ENCODE results near the gene KIF1B.
"Not testable (repeated sequence)": the region's sequence is repeated elsewhere in the genome, so short reads cannot be mapped to it uniquely, and the experiment has no call there.

KIF1B gene

DNA sequence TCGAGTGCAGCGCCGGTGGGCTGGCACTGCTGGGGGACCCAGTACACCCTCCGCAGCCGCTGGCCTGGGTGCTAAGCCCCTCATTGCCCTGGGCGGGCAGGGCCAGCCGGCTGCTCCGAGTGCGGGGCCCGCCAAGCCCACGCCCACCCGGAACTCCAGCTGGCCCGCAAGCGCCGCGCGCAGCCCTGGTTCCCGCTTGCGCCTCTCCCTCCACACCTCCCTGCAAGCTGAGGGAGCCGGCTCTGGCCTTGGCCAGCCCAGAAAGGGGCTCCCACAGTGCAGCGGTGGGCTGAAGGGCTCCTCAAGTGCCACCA is 216.1 kb downstream of the KIF1B start:
- DNase-seq (ENCODE audit: low read depth in 3 of 3) = not testable (repeated sequence)

DNA sequence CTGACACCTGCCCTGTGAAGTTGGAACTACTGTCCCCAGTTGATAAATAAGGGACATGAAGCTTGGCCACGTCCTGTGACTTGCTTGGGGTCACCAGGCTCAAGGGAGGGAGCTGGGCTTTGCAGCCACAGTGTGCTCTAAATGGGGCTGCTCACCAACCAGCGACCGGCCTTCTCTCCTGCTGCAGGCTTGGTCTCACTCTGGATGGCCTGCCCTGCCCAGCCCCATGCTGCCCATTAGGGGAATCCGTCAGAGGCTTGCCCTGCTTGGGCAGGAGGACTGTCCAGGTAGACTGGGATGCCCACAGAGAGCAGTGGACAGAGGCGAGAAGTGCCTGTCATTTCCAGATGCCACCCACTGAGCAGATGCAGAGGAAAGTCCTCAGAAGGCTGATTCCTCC is 218.6 kb downstream of the KIF1B start:
- no peak for DNase-seq (ENCODE audit: low read depth in 3 of 3)

DNA sequence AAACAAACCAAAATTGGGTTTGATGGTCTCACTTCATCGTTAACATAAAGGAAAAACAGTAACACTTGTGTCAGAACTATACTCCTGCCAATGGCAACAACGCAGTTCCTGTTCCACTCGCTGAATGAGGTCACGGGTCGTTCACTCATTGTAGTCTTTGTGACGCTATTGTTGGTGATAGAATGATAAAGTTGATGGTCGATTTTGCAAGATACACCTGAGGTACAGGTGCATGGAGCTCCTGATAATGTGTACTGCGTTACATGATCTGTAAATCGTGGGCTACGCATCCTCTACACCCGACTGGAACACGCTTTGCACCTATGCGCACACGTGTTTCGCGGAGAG is 219.5 kb downstream of the KIF1B start:
- peak in 1 of 3 donors; percentile 38 for DNase-seq (ENCODE audit: low read depth in 3 of 3)

DNA sequence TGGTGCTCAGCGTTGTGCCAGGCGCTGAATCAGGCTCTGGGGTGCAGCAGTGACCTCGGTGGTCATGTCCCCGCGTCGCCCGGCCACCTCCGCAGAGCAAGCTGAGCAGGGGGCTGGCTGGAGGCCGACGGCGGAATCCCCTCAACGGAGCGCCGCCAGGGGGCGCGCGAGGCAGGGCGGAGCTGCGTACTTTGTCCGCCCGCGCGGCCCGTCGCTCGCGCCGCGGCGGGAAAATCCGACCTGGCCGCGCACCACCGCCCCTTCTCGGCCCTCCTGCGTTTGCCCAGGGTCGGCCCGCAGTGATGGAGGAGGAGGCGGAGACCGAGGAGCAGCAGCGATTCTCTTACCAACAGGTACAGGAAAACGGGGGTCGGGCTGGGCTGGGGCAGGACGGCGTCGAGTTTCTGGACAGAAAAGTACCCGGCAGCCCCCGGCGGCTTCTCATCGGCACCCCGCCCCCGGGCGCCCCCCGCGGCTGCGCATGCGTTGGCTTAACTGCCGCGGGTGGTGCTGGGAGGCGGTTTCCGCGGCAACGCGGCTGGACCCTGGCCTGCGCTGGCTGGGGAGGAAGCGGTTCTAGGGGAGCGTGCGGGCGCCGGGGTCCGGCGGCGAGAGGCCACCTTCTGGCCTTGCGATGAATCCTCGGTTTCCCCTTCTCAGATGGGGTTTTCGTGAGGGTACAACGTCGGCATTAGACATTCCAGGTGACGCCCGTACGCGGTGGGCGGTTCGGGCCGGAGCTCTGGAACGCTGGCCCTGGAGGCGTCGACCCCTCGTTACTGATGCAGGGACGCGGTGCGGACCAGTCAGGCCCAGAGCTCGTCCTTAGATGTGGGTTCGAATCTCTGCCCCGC is 220.1 kb downstream of the KIF1B start, which contains the start of gene CENPS:
CENPS (plus strand) TSS at position 218 of the 854 bp plus-strand sequence; CDS start at position 303, 85 bp downstream.
- DNase-seq (ENCODE audit: low read depth in 3 of 3) = peak; percentile 78 to 92 (median 82)

All from stimulated activated CD4-positive, alpha-beta T cell treated with anti-CD3 and anti-CD28 coated beads, TNF-alpha, amount 100 ng/mL, for 48 hours (primary cell).